ENCODE data around the gene ABCA3.

ABCA3 gene

DNA sequence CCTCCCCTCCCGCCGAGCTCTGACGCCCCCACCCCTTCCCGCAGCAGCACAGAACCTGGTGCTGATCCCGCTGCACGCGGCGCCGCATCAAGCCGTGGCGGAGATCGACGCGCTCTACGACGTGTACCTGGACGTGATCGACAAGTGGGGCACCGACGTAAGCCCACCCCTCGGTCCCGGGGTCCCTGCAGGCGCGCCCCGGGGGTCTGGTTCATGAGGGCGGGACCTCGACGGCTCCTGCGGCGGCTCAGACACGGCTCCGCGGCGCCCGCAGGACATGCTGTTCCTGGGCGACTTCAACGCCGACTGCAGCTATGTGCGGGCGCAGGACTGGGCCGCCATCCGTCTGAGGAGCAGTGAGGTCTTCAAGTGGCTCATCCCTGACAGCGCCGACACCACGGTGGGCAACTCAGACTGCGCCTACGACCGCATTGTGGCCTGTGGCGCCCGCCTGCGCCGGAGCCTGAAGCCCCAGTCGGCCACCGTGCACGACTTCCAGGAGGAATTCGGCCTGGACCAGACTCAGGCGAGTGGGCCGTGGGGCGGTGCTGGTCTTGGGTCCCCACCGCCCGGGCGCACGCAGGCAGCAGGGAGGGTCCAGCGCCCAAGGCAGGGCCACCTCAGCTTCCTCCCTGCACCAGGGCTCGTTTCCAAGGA is 102.9 kb downstream of the ABCA3 start:
- H3K4me3 ChIP-seq (ENCODE audit: low read depth, low read length), result no peak overlapping the region
- ChIA-PET CTCF (interaction anchor here (1.2 kb wide), 1 partner anchor 13 kb away, joined by 6 read pairs; the partner anchor contains the start of gene ECI1), POLR2A (no interaction called here)
- DNase-seq (ENCODE audit: low read depth, low spot score), result no peak
- TF ChIP-seq, protein P1, sequence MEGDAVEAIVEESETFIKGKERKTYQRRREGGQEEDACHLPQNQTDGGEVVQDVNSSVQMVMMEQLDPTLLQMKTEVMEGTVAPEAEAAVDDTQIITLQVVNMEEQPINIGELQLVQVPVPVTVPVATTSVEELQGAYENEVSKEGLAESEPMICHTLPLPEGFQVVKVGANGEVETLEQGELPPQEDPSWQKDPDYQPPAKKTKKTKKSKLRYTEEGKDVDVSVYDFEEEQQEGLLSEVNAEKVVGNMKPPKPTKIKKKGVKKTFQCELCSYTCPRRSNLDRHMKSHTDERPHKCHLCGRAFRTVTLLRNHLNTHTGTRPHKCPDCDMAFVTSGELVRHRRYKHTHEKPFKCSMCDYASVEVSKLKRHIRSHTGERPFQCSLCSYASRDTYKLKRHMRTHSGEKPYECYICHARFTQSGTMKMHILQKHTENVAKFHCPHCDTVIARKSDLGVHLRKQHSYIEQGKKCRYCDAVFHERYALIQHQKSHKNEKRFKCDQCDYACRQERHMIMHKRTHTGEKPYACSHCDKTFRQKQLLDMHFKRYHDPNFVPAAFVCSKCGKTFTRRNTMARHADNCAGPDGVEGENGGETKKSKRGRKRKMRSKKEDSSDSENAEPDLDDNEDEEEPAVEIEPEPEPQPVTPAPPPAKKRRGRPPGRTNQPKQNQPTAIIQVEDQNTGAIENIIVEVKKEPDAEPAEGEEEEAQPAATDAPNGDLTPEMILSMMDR (IDR thresholded peaks at IDR 0.05; ENCODE audit: insufficient read depth, low read length, missing control alignments), result no peak

DNA sequence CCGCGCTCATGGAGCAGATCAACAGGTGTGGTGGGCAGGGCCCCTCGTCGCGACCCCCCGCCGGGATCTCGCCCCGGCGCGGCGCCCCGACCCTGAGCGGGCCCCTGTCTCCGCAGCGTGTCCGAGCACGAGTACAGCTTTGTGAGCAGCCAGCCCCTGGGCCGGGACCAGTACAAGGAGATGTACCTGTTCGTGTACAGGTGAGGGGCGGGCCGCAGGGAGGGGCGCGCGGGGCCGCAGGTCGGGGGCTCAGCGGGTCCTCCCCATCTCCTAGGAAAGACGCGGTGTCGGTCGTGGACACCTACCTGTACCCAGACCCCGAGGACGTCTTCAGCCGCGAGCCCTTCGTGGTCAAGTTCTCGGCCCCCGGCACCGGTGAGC is 103.4 kb downstream of the ABCA3 start:
- ChIA-PET POLR2A (no interaction called here), CTCF (no interaction called here)
- DNase-seq (ENCODE audit: low read depth, low spot score), result no peak
- no peak overlapping the region for H3K4me3 ChIP-seq (ENCODE audit: low read depth, low read length)
- TF ChIP-seq, protein P1 (IDR thresholded peaks at IDR 0.05; ENCODE audit: insufficient read depth, low read length, missing control alignments), result no peak

DNA sequence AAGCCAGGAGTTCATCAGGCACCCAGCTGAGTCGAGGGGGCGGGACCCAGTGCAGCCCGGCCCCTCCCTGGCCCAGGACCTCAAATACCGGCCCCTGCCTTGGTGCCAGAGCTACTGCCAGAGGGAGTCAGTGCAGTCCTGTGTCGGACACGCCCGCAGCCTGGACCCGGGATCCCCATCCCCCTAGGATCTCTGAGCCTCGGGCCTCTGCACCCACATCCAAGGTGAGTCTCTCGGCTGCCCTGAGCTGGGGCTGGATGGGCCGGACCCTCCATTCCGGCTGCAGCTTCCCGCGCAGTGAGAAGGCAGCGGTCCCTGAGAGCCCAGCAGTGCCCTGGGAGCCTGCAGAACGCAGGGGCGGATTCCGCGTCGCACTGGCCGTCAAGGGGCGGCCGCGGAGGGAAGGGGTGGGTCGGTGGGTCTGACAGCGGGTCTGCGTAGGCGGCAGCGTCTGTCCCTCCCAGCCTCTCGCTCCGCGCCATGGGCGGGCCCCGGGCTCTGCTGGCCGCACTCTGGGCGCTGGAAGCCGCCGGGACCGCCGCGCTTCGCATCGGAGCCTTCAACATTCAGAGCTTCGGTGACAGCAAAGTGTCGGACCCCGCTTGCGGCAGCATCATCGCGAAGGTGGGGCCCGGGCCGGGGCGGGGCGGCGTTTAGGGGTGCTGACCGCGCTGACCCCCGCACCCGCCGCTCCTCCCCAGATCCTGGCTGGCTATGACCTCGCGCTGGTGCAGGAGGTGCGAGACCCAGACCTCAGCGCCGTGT is 104.0 kb downstream of the ABCA3 start, which contains the start of gene DNASE1L2:
DNASE1L2 (plus strand) TSS at position 108 of the 765 bp plus-strand sequence; CDS start at position 481, 373 bp downstream.
- TF ChIP-seq, protein P1 (IDR thresholded peaks at IDR 0.05; ENCODE audit: insufficient read depth, low read length, missing control alignments), result no peak
- DNase-seq (ENCODE audit: low read depth, low spot score), result no peak
- H3K4me3 ChIP-seq (ENCODE audit: low read depth, low read length), result peak within 1 kb of the TSS; percentile 12; the same call in 1 of the 2 replicates
- ChIA-PET CTCF (no interaction called here), POLR2A (interaction anchor here (1.1 kb wide), 1 partner anchor 15 kb away, joined by 7 read pairs; the partner anchor contains the start of gene ECI1)

DNA sequence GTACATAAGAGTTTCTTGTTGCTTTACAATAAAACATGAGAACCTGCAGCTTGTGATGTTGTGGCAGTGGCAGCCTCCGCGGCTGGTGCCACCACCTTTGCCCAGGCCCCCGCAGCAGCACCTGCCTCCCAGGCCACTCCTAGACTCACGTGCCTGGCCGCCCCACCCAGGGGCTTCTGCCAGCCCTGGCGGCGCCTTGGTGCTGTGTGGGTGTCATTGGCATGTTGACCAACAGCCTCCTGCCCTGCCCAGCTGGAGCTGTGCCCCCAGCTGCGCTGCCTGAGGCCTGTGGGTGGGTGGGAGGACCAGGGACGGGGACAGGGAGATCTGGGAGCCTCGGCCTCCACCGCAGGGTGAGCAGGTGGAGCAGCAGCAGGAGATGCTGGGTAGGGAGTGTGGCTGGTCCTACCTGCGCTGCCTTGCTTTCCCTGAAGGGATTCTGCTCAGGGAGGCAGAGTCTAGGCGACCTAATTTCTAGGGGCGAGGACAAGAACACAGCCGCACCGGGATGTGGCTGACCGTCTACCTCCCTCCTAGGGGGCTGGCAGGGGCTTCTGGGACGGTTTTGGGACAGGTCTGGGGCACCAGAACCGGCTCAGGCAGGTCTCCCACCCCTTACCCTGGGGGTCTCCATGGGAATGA is 104.7 kb downstream of the ABCA3 start:
- no peak overlapping the region for H3K4me3 ChIP-seq (ENCODE audit: low read depth, low read length)
- CTCF ChIA-PET, result no interaction called here
- TF ChIP-seq, protein P1 (IDR thresholded peaks at IDR 0.05; ENCODE audit: insufficient read depth, low read length, missing control alignments), result no peak
- no peak for DNase-seq (ENCODE audit: low read depth, low spot score)
- POLR2A ChIA-PET, result interaction anchor here (1.1 kb wide), 1 partner anchor 16 kb away, joined by 7 read pairs; the partner anchor contains the start of gene ECI1

DNA sequence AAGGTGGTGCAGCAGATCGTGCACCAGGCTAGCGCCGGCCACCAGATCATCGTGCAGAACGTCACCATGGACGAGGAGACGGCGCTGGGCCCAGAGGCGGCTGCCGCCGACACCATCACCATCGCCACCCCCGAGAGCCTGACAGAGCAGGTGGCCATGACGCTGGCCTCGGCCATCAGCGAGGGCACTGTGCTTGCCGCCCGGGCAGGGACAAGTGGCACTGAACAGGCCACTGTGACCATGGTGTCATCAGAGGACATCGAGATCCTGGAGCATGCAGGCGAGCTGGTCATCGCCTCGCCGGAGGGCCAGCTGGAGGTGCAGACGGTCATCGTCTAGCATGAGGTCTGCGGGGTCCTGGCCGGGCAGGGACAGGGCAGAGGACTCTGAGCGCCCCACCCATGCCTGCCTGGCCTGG is 105.3 kb downstream of the ABCA3 start:
- TF ChIP-seq, protein P1 (IDR thresholded peaks at IDR 0.05; ENCODE audit: insufficient read depth, low read length, missing control alignments), result no peak
- CTCF ChIA-PET, result no interaction called here
- H3K4me3 ChIP-seq (ENCODE audit: low read depth, low read length), result no peak overlapping the region
- POLR2A ChIA-PET, result no interaction called here
- no peak for DNase-seq (ENCODE audit: low read depth, low spot score)

DNA sequence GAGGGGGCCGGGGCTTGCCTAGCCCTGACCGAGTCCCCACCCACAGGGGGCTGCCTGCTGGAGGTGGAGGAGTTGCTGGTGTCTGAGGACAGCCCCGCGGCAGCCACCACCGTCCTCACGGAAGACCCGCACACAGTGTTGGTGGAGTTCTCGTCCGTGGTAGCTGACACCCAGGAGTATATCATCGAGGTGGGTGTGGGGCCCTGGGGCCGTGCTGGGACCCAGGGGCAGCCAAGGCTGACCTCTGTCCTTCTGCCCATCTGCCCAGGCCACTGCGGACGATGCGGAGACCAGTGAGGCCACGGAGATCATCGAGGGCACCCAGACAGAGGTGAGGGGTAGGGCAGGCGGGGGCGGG is 105.7 kb downstream of the ABCA3 start:
- no peak for DNase-seq (ENCODE audit: low read depth, low spot score)
- CTCF ChIA-PET, result no interaction called here
- POLR2A ChIA-PET, result no interaction called here
- TF ChIP-seq, protein P1 (IDR thresholded peaks at IDR 0.05; ENCODE audit: insufficient read depth, low read length, missing control alignments), result no peak
- H3K4me3 ChIP-seq (ENCODE audit: low read depth, low read length), result no peak overlapping the region
